GM12864 (cell line): ENCODE measurements around the gene ZNF836.
A peak's percentile ranks its signal among the peaks of the same experiment; 100 is the strongest.

Source experiments
- DNase-seq: peaks from one replicate; pipeline ENCODE4 v3.0.0-alpha.2; 2011; ENCODE audit warnings: low read depth
- H3K4me3 ChIP-seq: 2 replicates; pipeline ENCODE4 v1.5.1; 2011; ENCODE audit warnings: mild to moderate bottlenecking, low read depth, low read length, control low read depth
- TF ChIP-seq, protein P1 (sequence below): IDR thresholded peaks from 2 replicates; pipeline ENCODE4 v1.5.1; 2011; ENCODE audit warnings: low read depth, mild to moderate bottlenecking, moderate library complexity, low read length, control low read depth, inconsistent platforms; ENCODE audit errors: missing control alignments

ZNF836 gene

DNA sequence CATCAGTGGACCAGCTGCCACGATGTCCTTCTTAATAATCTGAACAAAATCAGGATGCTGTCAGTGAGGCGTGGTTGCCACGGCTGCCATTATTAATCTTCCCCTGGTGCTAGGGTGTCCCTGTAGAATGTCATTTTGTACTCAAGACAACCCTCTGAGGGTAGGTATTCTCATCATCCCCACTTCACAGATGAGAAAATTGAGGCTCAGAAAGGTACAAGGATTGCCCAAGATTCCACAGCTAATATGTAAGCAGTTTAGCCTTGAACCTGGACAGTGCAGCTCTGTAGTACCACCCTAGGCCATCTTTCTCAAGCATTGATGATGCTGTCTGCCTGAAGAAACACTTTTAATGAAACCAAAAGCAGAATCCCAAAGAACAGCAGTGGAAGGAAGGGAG lies 26.5 kb upstream of the ZNF836 start:
- TF ChIP-seq, protein P1, sequence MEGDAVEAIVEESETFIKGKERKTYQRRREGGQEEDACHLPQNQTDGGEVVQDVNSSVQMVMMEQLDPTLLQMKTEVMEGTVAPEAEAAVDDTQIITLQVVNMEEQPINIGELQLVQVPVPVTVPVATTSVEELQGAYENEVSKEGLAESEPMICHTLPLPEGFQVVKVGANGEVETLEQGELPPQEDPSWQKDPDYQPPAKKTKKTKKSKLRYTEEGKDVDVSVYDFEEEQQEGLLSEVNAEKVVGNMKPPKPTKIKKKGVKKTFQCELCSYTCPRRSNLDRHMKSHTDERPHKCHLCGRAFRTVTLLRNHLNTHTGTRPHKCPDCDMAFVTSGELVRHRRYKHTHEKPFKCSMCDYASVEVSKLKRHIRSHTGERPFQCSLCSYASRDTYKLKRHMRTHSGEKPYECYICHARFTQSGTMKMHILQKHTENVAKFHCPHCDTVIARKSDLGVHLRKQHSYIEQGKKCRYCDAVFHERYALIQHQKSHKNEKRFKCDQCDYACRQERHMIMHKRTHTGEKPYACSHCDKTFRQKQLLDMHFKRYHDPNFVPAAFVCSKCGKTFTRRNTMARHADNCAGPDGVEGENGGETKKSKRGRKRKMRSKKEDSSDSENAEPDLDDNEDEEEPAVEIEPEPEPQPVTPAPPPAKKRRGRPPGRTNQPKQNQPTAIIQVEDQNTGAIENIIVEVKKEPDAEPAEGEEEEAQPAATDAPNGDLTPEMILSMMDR = no peak
- H3K4me3 ChIP-seq = no peak overlapping the region
- DNase-seq = no peak

DNA sequence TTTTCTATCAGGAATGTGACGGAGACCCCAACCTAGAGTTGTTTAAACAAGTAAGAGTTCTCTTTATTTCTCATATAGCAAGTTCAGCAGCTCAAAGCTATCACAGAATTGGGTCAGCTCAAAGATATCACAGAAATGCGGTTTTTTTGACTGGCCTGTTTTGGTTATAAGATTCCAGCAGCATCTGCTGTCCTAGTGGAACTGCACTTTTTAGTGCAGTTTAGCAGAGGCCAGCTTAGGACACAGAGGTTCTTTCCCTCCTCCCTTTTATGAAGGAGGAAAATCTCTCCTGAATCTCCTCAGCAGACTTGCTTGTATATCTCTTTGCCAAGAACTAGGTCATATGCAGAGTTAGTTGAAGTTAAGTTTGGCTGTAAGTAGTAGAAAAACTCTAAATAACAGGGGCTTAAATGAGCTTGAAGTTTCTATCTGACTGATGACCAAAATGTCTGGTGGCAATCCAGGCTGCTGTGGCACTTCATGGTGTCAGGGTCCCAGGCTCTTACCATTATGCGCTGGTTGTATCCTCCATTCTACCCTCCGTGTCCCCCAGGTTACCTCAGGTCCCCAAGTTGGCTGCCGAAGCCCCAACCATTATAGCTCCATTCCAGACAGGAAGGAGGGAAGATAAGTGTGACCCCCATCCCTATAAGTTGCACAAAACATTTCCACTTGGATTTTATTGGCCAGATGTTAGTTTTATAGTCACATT lies 25.0 kb upstream of the ZNF836 start:
- TF ChIP-seq, protein P1 = no peak
- H3K4me3 ChIP-seq = no peak overlapping the region
- no peak for DNase-seq

DNA sequence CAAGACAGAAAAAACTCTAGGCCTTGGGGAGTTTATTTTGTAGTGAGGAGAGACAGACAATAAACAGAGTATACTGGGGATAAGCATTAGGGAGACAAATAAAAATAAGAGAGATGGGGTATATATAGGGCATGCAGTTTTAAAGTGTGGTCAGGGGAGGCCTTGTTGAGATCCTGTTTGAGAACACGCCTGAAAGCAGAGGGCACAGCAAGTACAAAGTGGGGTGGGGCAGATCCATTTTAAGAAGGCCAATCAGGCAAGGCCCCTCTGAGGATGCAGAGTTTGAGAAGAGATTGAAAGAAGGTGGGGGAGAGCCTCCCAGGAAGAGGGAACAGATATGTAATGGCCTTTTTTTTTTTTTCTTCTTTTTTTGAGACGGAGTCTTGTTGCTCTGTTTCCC lies 20.5 kb upstream of the ZNF836 start:
- peak overlapping the region; percentile 94; the same call in 1 of the 2 replicates for H3K4me3 ChIP-seq
- TF ChIP-seq, protein P1 = no peak
- DNase-seq = no peak

DNA sequence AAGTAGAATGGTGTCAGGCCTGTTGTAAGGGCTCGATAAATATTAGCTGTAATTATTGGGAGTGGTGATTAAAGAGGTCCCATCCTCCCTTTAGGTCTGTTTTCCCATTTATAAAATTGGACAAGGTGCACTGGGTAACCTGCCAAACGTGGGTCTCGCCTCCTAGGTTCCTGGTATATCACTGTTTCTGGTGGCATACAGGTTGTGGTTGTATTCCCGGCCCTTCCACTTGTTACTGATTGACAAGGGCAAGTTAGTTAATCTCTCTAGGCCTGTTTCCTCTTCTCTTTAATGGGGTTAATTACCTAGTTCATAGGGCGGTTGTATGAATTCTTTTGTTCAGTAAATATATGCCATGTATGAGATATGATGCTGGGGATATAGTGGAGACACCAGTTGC lies 20.0 kb upstream of the ZNF836 start:
- TF ChIP-seq, protein P1 = no peak
- peak overlapping the region; percentile 94 for H3K4me3 ChIP-seq
- no peak for DNase-seq

DNA sequence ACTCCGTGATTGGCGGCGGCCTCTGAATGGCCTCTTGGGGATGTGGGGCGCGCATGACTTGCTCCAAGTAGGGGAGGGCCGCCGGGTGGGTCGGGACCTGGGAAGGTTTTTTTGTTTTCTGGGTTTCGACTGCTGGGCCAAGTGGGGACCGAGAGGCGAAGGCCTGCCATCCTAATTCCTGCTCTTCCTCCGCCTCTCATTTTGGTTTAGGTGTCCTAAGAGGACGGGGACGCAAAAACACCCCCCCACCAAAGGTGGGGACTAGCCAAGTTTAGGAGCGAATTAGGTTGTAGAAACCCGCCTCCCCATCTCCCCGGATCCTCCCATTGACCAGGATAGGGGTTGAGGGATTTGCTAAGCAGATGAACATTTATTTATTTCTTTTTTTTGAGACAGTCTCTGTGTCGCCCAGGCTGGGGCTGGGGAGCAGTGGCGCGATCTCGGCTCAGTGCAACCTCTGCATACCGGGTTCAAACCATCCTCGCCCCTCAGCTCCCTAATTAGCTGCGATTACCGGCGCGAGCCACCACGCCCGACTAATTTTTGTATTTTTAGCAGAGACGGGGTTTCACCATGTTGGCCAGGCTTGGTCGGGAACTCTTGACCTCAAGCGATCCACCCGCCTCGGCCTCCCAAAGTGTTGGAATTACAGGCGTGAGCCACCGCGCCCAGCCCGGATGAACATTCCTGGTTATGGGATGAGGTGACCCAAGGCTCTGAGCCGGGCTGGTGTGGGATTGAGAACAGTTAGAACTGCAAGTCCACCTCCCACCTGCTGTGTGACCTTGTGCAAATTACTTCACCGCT lies 19.3 kb upstream of the ZNF836 start:
- H3K4me3 ChIP-seq = peak overlapping the region; percentile 94
- TF ChIP-seq, protein P1 = no peak
- no peak for DNase-seq

DNA sequence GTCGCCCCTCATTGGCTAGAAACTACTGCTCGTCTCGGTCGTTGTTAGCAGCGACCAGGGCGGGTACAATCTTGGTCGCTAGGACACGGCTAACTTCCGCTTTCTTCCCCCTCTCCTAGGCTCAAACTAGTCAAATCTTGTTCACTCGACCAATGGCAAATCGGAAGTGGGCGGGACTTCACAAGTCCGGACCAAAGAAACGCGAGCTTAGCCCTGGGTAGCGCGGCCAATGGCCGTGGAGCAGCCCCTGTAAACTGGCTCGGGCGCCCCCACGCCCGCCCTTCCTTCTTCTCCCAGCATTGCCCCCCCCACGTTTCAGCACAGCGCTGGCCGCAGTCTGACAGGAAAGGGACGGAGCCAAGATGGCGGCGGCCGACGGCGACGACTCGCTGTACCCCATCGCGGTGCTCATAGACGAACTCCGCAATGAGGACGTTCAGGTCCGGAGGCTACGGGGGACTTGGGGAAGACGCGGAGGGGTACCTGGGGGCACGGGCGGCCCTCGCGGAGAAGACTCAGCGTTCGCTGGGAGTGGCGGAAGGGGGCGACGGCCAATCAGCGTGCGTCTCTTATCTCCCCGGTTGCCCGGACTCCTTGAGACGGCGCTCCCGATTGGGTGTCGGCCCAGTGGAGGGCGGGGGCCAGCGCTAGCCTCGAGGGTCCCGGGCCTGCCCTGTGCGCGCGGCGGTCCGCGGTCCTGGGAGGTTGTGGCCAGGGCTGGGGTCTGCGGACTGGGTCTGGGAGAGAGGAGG lies 18.5 kb upstream of the ZNF836 start, which contains the start of gene PPP2R1A:
Gene PPP2R1A (plus strand): TSS at position 318 of the 752 bp plus-strand sequence. CDS start 45 bp downstream, at position 363.
- TF ChIP-seq, protein P1 = no peak
- peak within 1 kb of the TSS; percentile 94 for H3K4me3 ChIP-seq
- DNase-seq = peak; percentile 100
